KMS-11 (cell line): Measurements from ENCODE around the gene PPIB.

Source experiments
- H2AFZ ChIP-seq: fragments of 200-600 bp; sonication (generic); 2 replicates; pipeline ENCODE4 v1.6.1; 2016; ENCODE audit warnings: antibody characterized with exemption, mixed run types, low read depth
- H3K27ac ChIP-seq: fragments of 200-600 bp; sonication (generic); 2 replicates; pipeline ENCODE4 v1.6.1; 2016; ENCODE audit warnings: mild to moderate bottlenecking, mixed run types
- H3K27me3 ChIP-seq: fragments of 200-600 bp; sonication (generic); 2 replicates; pipeline ENCODE4 v1.6.1; 2017; ENCODE audit warnings: mild to moderate bottlenecking, low read depth, mixed run types, moderate library complexity; ENCODE audit not compliant: insufficient read depth
- H3K36me3 ChIP-seq: fragments of 200-600 bp; sonication (generic); 2 replicates; pipeline ENCODE4 v1.6.1; 2017; ENCODE audit warnings: mild to moderate bottlenecking, mixed run types; ENCODE audit not compliant: insufficient read depth
- H3K4me1 ChIP-seq: fragments of 200-600 bp; sonication (generic); 2 replicates; pipeline ENCODE4 v1.6.1; 2016; ENCODE audit warnings: mild to moderate bottlenecking, low read depth, mixed run types; ENCODE audit not compliant: poor library complexity, severe bottlenecking
- H3K4me2 ChIP-seq: fragments of 200-600 bp; sonication (generic); 2 replicates; pipeline ENCODE4 v1.7.0; 2016; ENCODE audit warnings: mild to moderate bottlenecking, mixed run types
- H3K4me3 ChIP-seq: fragments of 200-600 bp; sonication (generic); IDR thresholded peaks from 2 replicates; pipeline ENCODE4 v1.6.1; 2017; ENCODE audit warnings: low read depth, low read length, mixed read lengths; ENCODE audit not compliant: insufficient read depth
- H3K79me2 ChIP-seq: fragments of 200-600 bp; sonication (generic); 2 replicates; pipeline ENCODE4 v1.6.1; 2016; ENCODE audit warnings: low read depth, mixed run types; ENCODE audit not compliant: insufficient read depth
- H3K9ac ChIP-seq: fragments of 200-600 bp; sonication (generic); 2 replicates; pipeline ENCODE4 v1.6.1; 2016; ENCODE audit warnings: mild to moderate bottlenecking, mixed run types
- H4K20me1 ChIP-seq: fragments of 200-600 bp; sonication (generic); 2 replicates; pipeline ENCODE4 v1.6.1; 2016; ENCODE audit warnings: mild to moderate bottlenecking, mixed run types; ENCODE audit not compliant: insufficient read depth
- CTCF ChIP-seq: fragments of 200-600 bp; sonication (generic); conservative IDR thresholded peaks from 2 replicates; pipeline ENCODE4 v1.6.1; 2017; ENCODE audit warnings: low read depth, mild to moderate bottlenecking, antibody characterized with exemption, low read length, moderate library complexity, mixed read lengths

PPIB gene

GRCh38 chr15:64166102-64166890 lies 3.5 kb upstream of the PPIB start:
- H3K36me3 ChIP-seq: no peaks in the 10 kb centered on the region
- no peak overlapping the region for H2AFZ ChIP-seq
- H3K4me3 ChIP-seq: no peak overlapping the region
- no peak for TF ChIP-seq CTCF
- no peak overlapping the region for H3K9ac ChIP-seq
- H3K4me2 ChIP-seq: no peak overlapping the region
- no peaks in the 10 kb centered on the region for H4K20me1 ChIP-seq
- H3K79me2 ChIP-seq: peaks cover 12% of the 10 kb centered on the region
- peaks cover 10% of the 10 kb centered on the region for H3K4me1 ChIP-seq
- H3K27ac ChIP-seq: no peak overlapping the region
- no peaks in the 10 kb centered on the region for H3K27me3 ChIP-seq

GRCh38 chr15:64164436-64164835 lies 1.6 kb upstream of the PPIB start:
- Histone ChIP-seq H3K27me3 (no peaks in the 10 kb centered on the region), H3K4me2 (no peak overlapping the region), H3K4me3 (no peak overlapping the region), H3K9ac (no peak overlapping the region), H3K27ac (no peak overlapping the region), H4K20me1 (no peaks in the 10 kb centered on the region), H3K36me3 (no peaks in the 10 kb centered on the region; the same call in 1 of the 2 replicates), H3K79me2 (peaks cover 20% of the 10 kb centered on the region), H3K4me1 (peaks cover 27% of the 10 kb centered on the region), H2AFZ (no peak overlapping the region)
- TF ChIP-seq CTCF: no peak

- no peak overlapping the region for H3K4me3 ChIP-seq
- peak overlapping the region; percentile 18; the same call in 1 of the 2 replicates for H3K9ac ChIP-seq
- H3K4me1 ChIP-seq: peaks cover 27% of the 10 kb centered on the region
Observed at GRCh38 chr15:64163659-64164362, 989 bp upstream of the PPIB start.

GRCh38 chr15:64162478-64162868 lies 349 bp downstream of the PPIB start:
- Histone ChIP-seq H3K27me3 (no peaks in the 10 kb centered on the region), H2AFZ (no peak overlapping the region), H3K4me2 (peak overlapping the region; percentile 92), H3K79me2 (peaks cover 25% of the 10 kb centered on the region), H3K4me3 (no peak overlapping the region), H3K36me3 (no peaks in the 10 kb centered on the region; the same call in 1 of the 2 replicates), H4K20me1 (no peaks in the 10 kb centered on the region), H3K4me1 (peaks cover 27% of the 10 kb centered on the region), H3K27ac (peak overlapping the region; percentile 43), H3K9ac (peak overlapping the region; percentile 77)
- no peak for TF ChIP-seq CTCF

More at GRCh38 chr15:64163659-64164362, 989 bp upstream of the PPIB start:
- Histone ChIP-seq H3K79me2 (peaks cover 25% of the 10 kb centered on the region), H3K4me2 (peak overlapping the region; percentile 88), H3K36me3 (no peaks in the 10 kb centered on the region; the same call in 1 of the 2 replicates), H3K27me3 (no peaks in the 10 kb centered on the region), H4K20me1 (no peaks in the 10 kb centered on the region), H3K27ac (peak overlapping the region; percentile 43; the same call in 1 of the 2 replicates), H2AFZ (peak overlapping the region; percentile 69)
- TF ChIP-seq CTCF: no peak
